GOT3 (cell line): Measurements from ENCODE around the gene B3GNT9.

Experiments used
- DNase-seq: peaks from one replicate; lab custom pipeline; 2025; ENCODE audit warnings: mixed read lengths; lab: John Stamatoyannopoulos, UW

The B3GNT9 gene

GRCh38 chr16:67150833-67151396, at the start of gene B3GNT9:
B3GNT9 (minus strand) TSS chr16:67150998; CDS start chr16:67150485, 513 bp downstream.
- peak; percentile 49 for DNase-seq

- no peak for DNase-seq
Measured at GRCh38 chr16:67200491-67200890, 49.7 kb upstream of the B3GNT9 start.

- no peak for DNase-seq
Measured at GRCh38 chr16:67199808-67200198, 49.0 kb upstream of the B3GNT9 start.

GRCh38 chr16:67199011-67199807, 48.4 kb upstream of the B3GNT9 start, which contains the start of gene ELMO3:
ELMO3 (plus strand) TSS chr16:67199131; CDS start chr16:67199327, 196 bp downstream.
- DNase-seq, result no peak

GRCh38 chr16:67198238-67198734, 47.5 kb upstream of the B3GNT9 start:
- DNase-seq, result no peak

GRCh38 chr16:67197704-67198103, 46.9 kb upstream of the B3GNT9 start:
- DNase-seq, result no peak

- no peak for DNase-seq
Measured at GRCh38 chr16:67196881-67197280, 46.1 kb upstream of the B3GNT9 start.

GRCh38 chr16:67195676-67196075, 44.9 kb upstream of the B3GNT9 start:
- no peak for DNase-seq

GRCh38 chr16:67194260-67194659, 43.5 kb upstream of the B3GNT9 start:
- DNase-seq, result no peak

- no peak for DNase-seq
Measured at GRCh38 chr16:67193536-67193935, 42.7 kb upstream of the B3GNT9 start.

GRCh38 chr16:67192781-67193361, 42.1 kb upstream of the B3GNT9 start:
- no peak for DNase-seq

- peak; percentile 41 for DNase-seq
Measured at GRCh38 chr16:67191995-67192681, 41.3 kb upstream of the B3GNT9 start, which contains the start of gene E2F4. E2F4 (plus strand) TSS chr16:67192155; CDS start chr16:67192228, 73 bp downstream.

- DNase-seq, result no peak
Measured at GRCh38 chr16:67191411-67191994, 40.7 kb upstream of the B3GNT9 start.

GRCh38 chr16:67190448-67191399, 39.9 kb upstream of the B3GNT9 start:
- DNase-seq, result no peak

GRCh38 chr16:67190041-67190440, 39.2 kb upstream of the B3GNT9 start, which contains the start of gene EXOC3L1:
EXOC3L1 (minus strand) TSS chr16:67190136; CDS start chr16:67189676, 460 bp downstream.
- no peak for DNase-seq

GRCh38 chr16:67188798-67189197, 38.0 kb upstream of the B3GNT9 start:
- DNase-seq, result no peak

GRCh38 chr16:67188323-67188722, 37.5 kb upstream of the B3GNT9 start:
- no peak for DNase-seq

GRCh38 chr16:67187175-67187890, 36.5 kb upstream of the B3GNT9 start:
- DNase-seq, result no peak

- DNase-seq, result no peak
Measured at GRCh38 chr16:67186550-67186950, 35.8 kb upstream of the B3GNT9 start.

- no peak for DNase-seq
Measured at GRCh38 chr16:67185651-67186134, 34.9 kb upstream of the B3GNT9 start.
